ENCODE data around the gene ARNT2.

Gene ARNT2

GRCh38 chr15:80483725-80484161 lies 79.6 kb downstream of the ARNT2 start:
- H2BK120ac ChIP-seq (ENCODE audit: low read depth, low read length), result no peak overlapping the region

GRCh38 chr15:80484333-80484864 lies 80.2 kb downstream of the ARNT2 start:
- no peak overlapping the region for H3K27ac ChIP-seq (ENCODE audit: low read depth, low read length)
- no peak overlapping the region for H3K18ac ChIP-seq (ENCODE audit: low read length)
- H2AK5ac ChIP-seq (ENCODE audit: low read length), result no peak overlapping the region
- H3K4me1 ChIP-seq (ENCODE audit: control insufficient read depth, low read depth, low read length), result peaks cover 2% of the 10 kb centered on the region
- no peak overlapping the region for H3K4ac ChIP-seq (ENCODE audit: low read depth, low read length)
- H2BK120ac ChIP-seq (ENCODE audit: low read depth, low read length), result no peak overlapping the region
- H3K79me2 ChIP-seq (ENCODE audit: control insufficient read depth, insufficient read depth, low read length), result no peaks in the 10 kb centered on the region
- H3K4me2 ChIP-seq (ENCODE audit: low read length), result no peak overlapping the region
- DNase-seq, result no peak
- H3K23ac ChIP-seq (ENCODE audit: low read length), result no peak overlapping the region
- H3K27me3 ChIP-seq (ENCODE audit: insufficient read depth, low read length, poor library complexity), result no peaks in the 10 kb centered on the region
- H3K9ac ChIP-seq (ENCODE audit: low read length), result no peak overlapping the region
- H2BK15ac ChIP-seq (replicated peaks; ENCODE audit: low read depth), result no peak overlapping the region
- no peaks in the 10 kb centered on the region for H3K79me1 ChIP-seq (ENCODE audit: low read length)
- no peak overlapping the region for H4K8ac ChIP-seq (ENCODE audit: low read depth, low read length)
- no peak overlapping the region for H3K56ac ChIP-seq (ENCODE audit: low read length)
- no CpG with 5 or more reads among the region's 7 CpGs for WGBS (ENCODE audit: extremely low coverage, insufficient coverage, low lambda C conversion rate)
- H4K5ac ChIP-seq (ENCODE audit: low read length), result no peak overlapping the region
- no peak overlapping the region for H2BK5ac ChIP-seq (ENCODE audit: low read length)
- no peaks in the 10 kb centered on the region for H3K36me3 ChIP-seq (ENCODE audit: control insufficient read depth, insufficient read depth, low read length)
- H3K4me3 ChIP-seq (ENCODE audit: low read length), result no peak overlapping the region

More at GRCh38 chr15:80483725-80484161, 79.6 kb downstream of the ARNT2 start:
- Histone ChIP-seq H3K4ac (ENCODE audit: low read depth, low read length) (no peak overlapping the region), H2BK15ac (replicated peaks; ENCODE audit: low read depth) (no peak overlapping the region), H3K4me3 (ENCODE audit: low read length) (no peak overlapping the region), H3K56ac (ENCODE audit: low read length) (no peak overlapping the region), H3K4me1 (ENCODE audit: control insufficient read depth, low read depth, low read length) (peaks cover 2% of the 10 kb centered on the region), H4K8ac (ENCODE audit: low read depth, low read length) (no peak overlapping the region), H3K27ac (ENCODE audit: low read depth, low read length) (no peak overlapping the region), H3K79me1 (ENCODE audit: low read length) (no peaks in the 10 kb centered on the region), H3K27me3 (ENCODE audit: insufficient read depth, low read length, poor library complexity) (no peaks in the 10 kb centered on the region), H3K9ac (ENCODE audit: low read length) (no peak overlapping the region), H3K79me2 (ENCODE audit: control insufficient read depth, insufficient read depth, low read length) (no peaks in the 10 kb centered on the region), H3K18ac (ENCODE audit: low read length) (no peak overlapping the region), H3K36me3 (ENCODE audit: control insufficient read depth, insufficient read depth, low read length) (no peaks in the 10 kb centered on the region), H3K4me2 (ENCODE audit: low read length) (no peak overlapping the region), H2BK5ac (ENCODE audit: low read length) (no peak overlapping the region), H3K23ac (ENCODE audit: low read length) (no peak overlapping the region), H2AK5ac (ENCODE audit: low read length) (no peak overlapping the region), H4K5ac (ENCODE audit: low read length) (no peak overlapping the region)
- no peak for DNase-seq
- WGBS (ENCODE audit: extremely low coverage, insufficient coverage, low lambda C conversion rate), result no CpG with 5 or more reads among the region's 2 CpGs

GRCh38 chr15:80485370-80486164 lies 81.4 kb downstream of the ARNT2 start:
- Histone ChIP-seq H3K18ac (ENCODE audit: low read length) (no peak overlapping the region), H3K79me1 (ENCODE audit: low read length) (no peaks in the 10 kb centered on the region), H3K4me3 (ENCODE audit: low read length) (no peak overlapping the region), H3K4ac (ENCODE audit: low read depth, low read length) (no peak overlapping the region), H2BK120ac (ENCODE audit: low read depth, low read length) (no peak overlapping the region), H2BK15ac (replicated peaks; ENCODE audit: low read depth) (no peak overlapping the region), H2AK5ac (ENCODE audit: low read length) (no peak overlapping the region), H3K36me3 (ENCODE audit: control insufficient read depth, insufficient read depth, low read length) (no peaks in the 10 kb centered on the region), H3K4me2 (ENCODE audit: low read length) (no peak overlapping the region), H4K8ac (ENCODE audit: low read depth, low read length) (no peak overlapping the region), H3K79me2 (ENCODE audit: control insufficient read depth, insufficient read depth, low read length) (no peaks in the 10 kb centered on the region), H2BK5ac (ENCODE audit: low read length) (no peak overlapping the region), H3K27me3 (ENCODE audit: insufficient read depth, low read length, poor library complexity) (no peaks in the 10 kb centered on the region), H3K9ac (ENCODE audit: low read length) (no peak overlapping the region), H4K5ac (ENCODE audit: low read length) (no peak overlapping the region), H3K56ac (ENCODE audit: low read length) (no peak overlapping the region), H3K4me1 (ENCODE audit: control insufficient read depth, low read depth, low read length) (no peaks in the 10 kb centered on the region), H3K27ac (ENCODE audit: low read depth, low read length) (no peak overlapping the region), H3K23ac (ENCODE audit: low read length) (no peak overlapping the region)
- WGBS (ENCODE audit: extremely low coverage, insufficient coverage, low lambda C conversion rate), result no CpG with 5 or more reads among the region's 5 CpGs
- no peak for DNase-seq

GRCh38 chr15:80487839-80488390 lies 83.7 kb downstream of the ARNT2 start:
- Histone ChIP-seq H3K4me3 (ENCODE audit: low read length) (no peak overlapping the region), H3K27me3 (ENCODE audit: insufficient read depth, low read length, poor library complexity) (no peaks in the 10 kb centered on the region), H3K79me1 (ENCODE audit: low read length) (no peaks in the 10 kb centered on the region), H3K56ac (ENCODE audit: low read length) (no peak overlapping the region), H4K8ac (ENCODE audit: low read depth, low read length) (no peak overlapping the region), H3K23ac (ENCODE audit: low read length) (no peak overlapping the region), H2BK15ac (replicated peaks; ENCODE audit: low read depth) (no peak overlapping the region), H2BK5ac (ENCODE audit: low read length) (no peak overlapping the region), H3K4me2 (ENCODE audit: low read length) (no peak overlapping the region), H3K79me2 (ENCODE audit: control insufficient read depth, insufficient read depth, low read length) (no peaks in the 10 kb centered on the region), H2AK5ac (ENCODE audit: low read length) (no peak overlapping the region), H2BK120ac (ENCODE audit: low read depth, low read length) (no peak overlapping the region), H3K18ac (ENCODE audit: low read length) (no peak overlapping the region), H3K9ac (ENCODE audit: low read length) (no peak overlapping the region), H3K27ac (ENCODE audit: low read depth, low read length) (no peak overlapping the region), H3K4ac (ENCODE audit: low read depth, low read length) (no peak overlapping the region), H3K4me1 (ENCODE audit: control insufficient read depth, low read depth, low read length) (peaks cover under 1% of the 10 kb centered on the region), H3K36me3 (ENCODE audit: control insufficient read depth, insufficient read depth, low read length) (no peaks in the 10 kb centered on the region), H4K5ac (ENCODE audit: low read length) (no peak overlapping the region)
- DNase-seq, result no peak
- WGBS (ENCODE audit: extremely low coverage, insufficient coverage, low lambda C conversion rate), result no CpG with 5 or more reads among the region's 4 CpGs

GRCh38 chr15:80489030-80489594 lies 84.9 kb downstream of the ARNT2 start:
- Histone ChIP-seq H3K36me3 (ENCODE audit: control insufficient read depth, insufficient read depth, low read length) (no peaks in the 10 kb centered on the region), H3K27ac (ENCODE audit: low read depth, low read length) (no peak overlapping the region), H3K4me3 (ENCODE audit: low read length) (no peak overlapping the region), H2BK120ac (ENCODE audit: low read depth, low read length) (no peak overlapping the region), H4K5ac (ENCODE audit: low read length) (no peak overlapping the region), H4K8ac (ENCODE audit: low read depth, low read length) (no peak overlapping the region), H2AK5ac (ENCODE audit: low read length) (no peak overlapping the region), H3K4me2 (ENCODE audit: low read length) (no peak overlapping the region), H3K4me1 (ENCODE audit: control insufficient read depth, low read depth, low read length) (peaks cover 3% of the 10 kb centered on the region), H3K9ac (ENCODE audit: low read length) (no peak overlapping the region), H3K23ac (ENCODE audit: low read length) (no peak overlapping the region), H3K4ac (ENCODE audit: low read depth, low read length) (no peak overlapping the region), H3K27me3 (ENCODE audit: insufficient read depth, low read length, poor library complexity) (no peaks in the 10 kb centered on the region), H3K79me2 (ENCODE audit: control insufficient read depth, insufficient read depth, low read length) (no peaks in the 10 kb centered on the region), H2BK5ac (ENCODE audit: low read length) (no peak overlapping the region), H3K56ac (ENCODE audit: low read length) (no peak overlapping the region), H3K18ac (ENCODE audit: low read length) (no peak overlapping the region), H3K79me1 (ENCODE audit: low read length) (no peaks in the 10 kb centered on the region), H2BK15ac (replicated peaks; ENCODE audit: low read depth) (no peak overlapping the region)
- no CpG with 5 or more reads among the region's 7 CpGs for WGBS (ENCODE audit: extremely low coverage, insufficient coverage, low lambda C conversion rate)
- no peak for DNase-seq
